Loucy (cell line): Measurements from ENCODE around the gene SLC6A11.

Experiments
- EZH2phosphoT487 ChIP-seq: fragments of 200-600 bp; IDR thresholded peaks from 2 replicates; pipeline ENCODE4 v1.6.1; 2018; ENCODE audit warnings: antibody characterized with exemption, mild to moderate bottlenecking, moderate library complexity, borderline replicate concordance
- TF ChIP-seq, protein P1 (sequence below): fragments of 200-600 bp; sonication (generic); conservative IDR thresholded peaks from 2 replicates; pipeline ENCODE4 v1.5.1; 2014; ENCODE audit warnings: mild to moderate bottlenecking, antibody characterized with exemption, low read length

- TF ChIP-seq, protein P1, sequence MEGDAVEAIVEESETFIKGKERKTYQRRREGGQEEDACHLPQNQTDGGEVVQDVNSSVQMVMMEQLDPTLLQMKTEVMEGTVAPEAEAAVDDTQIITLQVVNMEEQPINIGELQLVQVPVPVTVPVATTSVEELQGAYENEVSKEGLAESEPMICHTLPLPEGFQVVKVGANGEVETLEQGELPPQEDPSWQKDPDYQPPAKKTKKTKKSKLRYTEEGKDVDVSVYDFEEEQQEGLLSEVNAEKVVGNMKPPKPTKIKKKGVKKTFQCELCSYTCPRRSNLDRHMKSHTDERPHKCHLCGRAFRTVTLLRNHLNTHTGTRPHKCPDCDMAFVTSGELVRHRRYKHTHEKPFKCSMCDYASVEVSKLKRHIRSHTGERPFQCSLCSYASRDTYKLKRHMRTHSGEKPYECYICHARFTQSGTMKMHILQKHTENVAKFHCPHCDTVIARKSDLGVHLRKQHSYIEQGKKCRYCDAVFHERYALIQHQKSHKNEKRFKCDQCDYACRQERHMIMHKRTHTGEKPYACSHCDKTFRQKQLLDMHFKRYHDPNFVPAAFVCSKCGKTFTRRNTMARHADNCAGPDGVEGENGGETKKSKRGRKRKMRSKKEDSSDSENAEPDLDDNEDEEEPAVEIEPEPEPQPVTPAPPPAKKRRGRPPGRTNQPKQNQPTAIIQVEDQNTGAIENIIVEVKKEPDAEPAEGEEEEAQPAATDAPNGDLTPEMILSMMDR: no peak
- TF ChIP-seq EZH2phosphoT487: no peak
These were observed 17.9 kb downstream of the SLC6A11 start for GRCh38 chr3:10833855-10834414.
